Karpas-422 (cell line): ENCODE data around the gene LY86. TPM values are rescaled to one million over a fixed set of nuclear protein-coding genes. Genes with fewer than 3 reads are reported as not detected.

ENCODE experiments used
- DNase-seq: peaks from one replicate; pipeline ENCODE4 v3.0.0-alpha.2; 2015
- H2AFZ ChIP-seq: fragments of 200-600 bp; sonication (generic); 2 replicates; pipeline ENCODE4 v1.6.1; 2014; ENCODE audit warnings: antibody characterized with exemption, low read length, mixed read lengths
- H3K27ac ChIP-seq: fragments of 200-600 bp; sonication (generic); 2 replicates; pipeline ENCODE4 v1.5.1; 2014; ENCODE audit warnings: mild to moderate bottlenecking, low read length, moderate library complexity
- H3K27me3 ChIP-seq: fragments of 200-600 bp; sonication (generic); 2 replicates; pipeline ENCODE4 v1.6.1; 2014; ENCODE audit warnings: low read length, mixed read lengths
- H3K36me3 ChIP-seq: fragments of 200-600 bp; sonication (generic); 2 replicates; pipeline ENCODE4 v1.6.1; 2014; ENCODE audit warnings: low read length, mixed read lengths; ENCODE audit not compliant: insufficient read depth
- H3K4me1 ChIP-seq: fragments of 200-600 bp; sonication (generic); 2 replicates; pipeline ENCODE4 v1.6.1; 2014; ENCODE audit warnings: mild to moderate bottlenecking, low read length, mixed read lengths
- H3K4me2 ChIP-seq: fragments of 200-600 bp; sonication (generic); 2 replicates; pipeline ENCODE4 v1.6.1; 2014; ENCODE audit warnings: low read length, low read depth, mild to moderate bottlenecking; ENCODE audit not compliant: poor library complexity, severe bottlenecking
- H3K4me3 ChIP-seq: fragments of 200-600 bp; sonication (generic); 2 replicates; pipeline ENCODE4 v1.5.1; 2014; ENCODE audit warnings: mild to moderate bottlenecking, antibody characterized with exemption, low read length, mixed read lengths
- H3K79me2 ChIP-seq: fragments of 200-600 bp; sonication (generic); 2 replicates; pipeline ENCODE4 v1.6.1; 2014; ENCODE audit warnings: mild to moderate bottlenecking, low read length, mixed read lengths
- H3K9ac ChIP-seq: fragments of 200-600 bp; sonication (generic); 2 replicates; pipeline ENCODE4 v1.6.0; 2014; ENCODE audit warnings: low read length
- H3K9me2 ChIP-seq: fragments of 200-600 bp; sonication (generic), shearing (Covaris generic); replicated peaks from 2 replicates; pipeline ENCODE4 v1.6.0; 2014; ENCODE audit warnings: mild to moderate bottlenecking, low read length, moderate library complexity; ENCODE audit not compliant: insufficient read depth
- H3K9me3 ChIP-seq: fragments of 300-700, 200-600 bp; sonication (generic); 2 replicates; pipeline ENCODE4 v1.6.1; 2014; ENCODE audit warnings: low read length, mixed read lengths
- H4K20me1 ChIP-seq: fragments of 200-600 bp; sonication (generic); 2 replicates; pipeline ENCODE4 v1.6.1; 2014; ENCODE audit warnings: mild to moderate bottlenecking, antibody characterized with exemption, low read length, low read depth; ENCODE audit not compliant: insufficient read depth
- total RNA-seq: library from RNA; depleted of rRNA; stranded (reverse); fragments of >200 nt; shearing (Covaris generic); gene quantifications from 2 replicates; pipeline ENCODE4 v1.2.3, GENCODE V29; 2014; ENCODE audit warnings: low replicate concordance

The LY86 gene
- total RNA-seq, 1 experiment from 2014 or later = 187 TPM

GRCh38 chr6:6556161-6556737, 32.3 kb upstream of the LY86 start:
- no peak overlapping the region for H3K4me2 ChIP-seq
- DNase-seq = no peak

GRCh38 chr6:6556738-6557503, 31.6 kb upstream of the LY86 start:
- no peak overlapping the region for H3K4me2 ChIP-seq
- H2AFZ ChIP-seq = no peak overlapping the region
- H3K27me3 ChIP-seq = no peaks in the 10 kb centered on the region
- H3K79me2 ChIP-seq = no peaks in the 10 kb centered on the region
- peak; percentile 77 for DNase-seq
- H3K9me3 ChIP-seq = no peaks in the 10 kb centered on the region
- H3K4me3 ChIP-seq = no peak overlapping the region
- no peaks in the 10 kb centered on the region for H3K36me3 ChIP-seq
- H3K9me2 ChIP-seq = no peaks in the 10 kb centered on the region
- no peak overlapping the region for H3K9ac ChIP-seq
- no peaks in the 10 kb centered on the region for H3K4me1 ChIP-seq
- no peaks in the 10 kb centered on the region for H4K20me1 ChIP-seq
- no peak overlapping the region for H3K27ac ChIP-seq

More at GRCh38 chr6:6556161-6556737, 32.3 kb upstream of the LY86 start:
- no peaks in the 10 kb centered on the region for H3K4me1 ChIP-seq
- no peaks in the 10 kb centered on the region for H3K9me3 ChIP-seq
- no peaks in the 10 kb centered on the region for H3K36me3 ChIP-seq
- H3K9ac ChIP-seq = no peak overlapping the region
- no peaks in the 10 kb centered on the region for H3K27me3 ChIP-seq
- no peak overlapping the region for H3K27ac ChIP-seq
- H3K4me3 ChIP-seq = no peak overlapping the region
- H3K79me2 ChIP-seq = no peaks in the 10 kb centered on the region
- H2AFZ ChIP-seq = no peak overlapping the region
- no peaks in the 10 kb centered on the region for H4K20me1 ChIP-seq
- H3K9me2 ChIP-seq = no peaks in the 10 kb centered on the region

GRCh38 chr6:6557504-6557839, 31.0 kb upstream of the LY86 start:
- H3K36me3 ChIP-seq = no peaks in the 10 kb centered on the region
- H3K79me2 ChIP-seq = no peaks in the 10 kb centered on the region
- no peaks in the 10 kb centered on the region for H3K9me3 ChIP-seq
- H3K4me2 ChIP-seq = no peak overlapping the region
- H3K9ac ChIP-seq = no peak overlapping the region
- DNase-seq = no peak
- H3K27me3 ChIP-seq = no peaks in the 10 kb centered on the region
- no peak overlapping the region for H3K27ac ChIP-seq
- no peaks in the 10 kb centered on the region for H3K9me2 ChIP-seq
- no peaks in the 10 kb centered on the region for H3K4me1 ChIP-seq
- no peak overlapping the region for H3K4me3 ChIP-seq
- H4K20me1 ChIP-seq = no peaks in the 10 kb centered on the region
- H2AFZ ChIP-seq = no peak overlapping the region

GRCh38 chr6:6557886-6558285, 30.6 kb upstream of the LY86 start:
- H4K20me1 ChIP-seq = no peaks in the 10 kb centered on the region
- no peak overlapping the region for H3K4me2 ChIP-seq
- no peaks in the 10 kb centered on the region for H3K27me3 ChIP-seq
- no peak for DNase-seq
- H3K9me3 ChIP-seq = no peaks in the 10 kb centered on the region
- no peak overlapping the region for H3K4me3 ChIP-seq
- H3K9ac ChIP-seq = no peak overlapping the region
- no peak overlapping the region for H3K27ac ChIP-seq
- no peaks in the 10 kb centered on the region for H3K36me3 ChIP-seq
- H2AFZ ChIP-seq = no peak overlapping the region
- no peaks in the 10 kb centered on the region for H3K4me1 ChIP-seq
- no peaks in the 10 kb centered on the region for H3K9me2 ChIP-seq
- H3K79me2 ChIP-seq = no peaks in the 10 kb centered on the region

- Histone ChIP-seq H3K4me1 (no peaks in the 10 kb centered on the region), H3K79me2 (no peaks in the 10 kb centered on the region), H3K27me3 (no peaks in the 10 kb centered on the region)
Measured at GRCh38 chr6:6559994-6560570, 28.4 kb upstream of the LY86 start.

GRCh38 chr6:6560909-6561308, 27.6 kb upstream of the LY86 start:
- H3K4me1 ChIP-seq = no peaks in the 10 kb centered on the region
- H3K4me2 ChIP-seq = no peak overlapping the region
- no peaks in the 10 kb centered on the region for H3K9me3 ChIP-seq
- no peaks in the 10 kb centered on the region for H4K20me1 ChIP-seq
- no peak overlapping the region for H3K9ac ChIP-seq
- H3K79me2 ChIP-seq = no peaks in the 10 kb centered on the region
- peaks cover 12% of the 10 kb centered on the region; the same call in 1 of the 2 replicates for H3K36me3 ChIP-seq
- H3K27me3 ChIP-seq = no peaks in the 10 kb centered on the region
- H3K27ac ChIP-seq = no peak overlapping the region
- no peak overlapping the region for H3K4me3 ChIP-seq
- DNase-seq = no peak
- H2AFZ ChIP-seq = no peak overlapping the region
- H3K9me2 ChIP-seq = no peaks in the 10 kb centered on the region

More at GRCh38 chr6:6559994-6560570, 28.4 kb upstream of the LY86 start:
- H3K4me2 ChIP-seq = no peak overlapping the region
- H3K4me3 ChIP-seq = no peak overlapping the region
- H3K9me3 ChIP-seq = no peaks in the 10 kb centered on the region
- no peak overlapping the region for H3K9ac ChIP-seq
- H3K27ac ChIP-seq = no peak overlapping the region
- no peak overlapping the region for H2AFZ ChIP-seq
- no peak for DNase-seq
- no peaks in the 10 kb centered on the region for H4K20me1 ChIP-seq
- H3K36me3 ChIP-seq = peaks cover 8% of the 10 kb centered on the region; the same call in 1 of the 2 replicates
- H3K9me2 ChIP-seq = no peaks in the 10 kb centered on the region

GRCh38 chr6:6564154-6564553, 24.4 kb upstream of the LY86 start:
- H3K27ac ChIP-seq = no peak overlapping the region
- no peak overlapping the region for H3K9ac ChIP-seq

GRCh38 chr6:6565069-6565468, 23.5 kb upstream of the LY86 start:
- H3K79me2 ChIP-seq = no peaks in the 10 kb centered on the region
- H2AFZ ChIP-seq = no peak overlapping the region
- no peaks in the 10 kb centered on the region for H3K27me3 ChIP-seq
- no peak overlapping the region for H3K4me2 ChIP-seq
- peaks cover 39% of the 10 kb centered on the region for H3K36me3 ChIP-seq
- no peak overlapping the region for H3K27ac ChIP-seq
- no peak overlapping the region for H3K4me3 ChIP-seq
- DNase-seq = no peak
- no peaks in the 10 kb centered on the region for H3K9me2 ChIP-seq
- no peaks in the 10 kb centered on the region for H3K9me3 ChIP-seq
- H3K9ac ChIP-seq = no peak overlapping the region
- no peaks in the 10 kb centered on the region for H4K20me1 ChIP-seq
- H3K4me1 ChIP-seq = no peaks in the 10 kb centered on the region

More at GRCh38 chr6:6564154-6564553, 24.4 kb upstream of the LY86 start:
- H4K20me1 ChIP-seq = no peaks in the 10 kb centered on the region
- no peaks in the 10 kb centered on the region for H3K9me3 ChIP-seq
- H2AFZ ChIP-seq = no peak overlapping the region
- no peaks in the 10 kb centered on the region for H3K9me2 ChIP-seq
- H3K27me3 ChIP-seq = no peaks in the 10 kb centered on the region
- H3K4me2 ChIP-seq = no peak overlapping the region
- DNase-seq = no peak
- no peaks in the 10 kb centered on the region for H3K4me1 ChIP-seq
- no peaks in the 10 kb centered on the region for H3K79me2 ChIP-seq
- H3K36me3 ChIP-seq = peaks cover 39% of the 10 kb centered on the region
- H3K4me3 ChIP-seq = no peak overlapping the region
